Heart left ventricle (tissue), 16 donors: ENCODE data around the gene AWAT2. TPM values are rescaled to one million over a fixed set of nuclear protein-coding genes. Genes with fewer than 3 reads are reported as not detected.

Experiments used
- ATAC-seq, 4 donors: fragments of 200-7000 bp; cut with Tn5 transposase; one replicate each; pipeline ENCODE4 v1.9.1; 2020 to 2022; ENCODE audit warnings: moderate library complexity in 4 of 4, mild to moderate bottlenecking in 3 of 4, moderate number of reproducible peaks in 1 of 4
- DNase-seq, 5 donors: peaks; one replicate each; pipeline ENCODE4 v3.0.0-alpha.2; 2020
- H3K27ac ChIP-seq, 12 donors: fragments of 200-600 bp; sonication (generic) in 4 of 12; one replicate each; pipeline versions ENCODE4 v1.5.0 to v1.8.0; 2016 to 2022; ENCODE audit warnings: mild to moderate bottlenecking in 2 of 12
- H3K27me3 ChIP-seq, 9 donors: fragments of 200-600 bp; sonication (generic) in 2 of 9; one replicate each; pipeline versions ENCODE4 v1.5.1 to v1.8.0; 2016 to 2022; ENCODE audit warnings: mild to moderate bottlenecking in 3 of 9
- H3K36me3 ChIP-seq, 9 donors: fragments of 200-600 bp; sonication (generic) in 2 of 9; one replicate each; pipeline versions ENCODE4 v1.5.0 to v1.8.0; 2018 to 2022; ENCODE audit warnings: mild to moderate bottlenecking in 2 of 9
- H3K4me1 ChIP-seq, 12 donors: fragments of 200-600 bp; sonication (generic) in 4 of 12; one replicate each; pipeline versions ENCODE4 v1.5.0 to v1.8.0; 2016 to 2022; ENCODE audit warnings: mild to moderate bottlenecking in 3 of 12
- H3K4me3 ChIP-seq, 12 donors: fragments of 200-600 bp; sonication (generic) in 4 of 12; one replicate each; pipeline versions ENCODE4 v1.5.0 to v1.8.0; 2017 to 2022; ENCODE audit warnings: mild to moderate bottlenecking in 9 of 12, moderate library complexity in 4 of 12
- H3K9me3 ChIP-seq, 12 donors: fragments of 200-600 bp; sonication (generic) in 4 of 12; one replicate each; pipeline versions ENCODE4 v1.5.0 to v1.8.0; 2016 to 2022; ENCODE audit warnings: mild to moderate bottlenecking in 1 of 12
- CTCF ChIP-seq, 12 donors: fragments of 200-600 bp; sonication (generic) in 4 of 12; IDR thresholded peaks; one replicate each; pipeline versions ENCODE4 v1.5.0 to v1.8.0; 2018 to 2022; ENCODE audit warnings: antibody characterized with exemption in 12 of 12, mild to moderate bottlenecking in 5 of 12
- POLR2A ChIP-seq, 2 donors: fragments of 450-650 bp; IDR thresholded peaks; one replicate each; pipeline ENCODE4 v1.6.1; 2017; ENCODE audit warnings: antibody characterized with exemption in 2 of 2, mild to moderate bottlenecking in 2 of 2, moderate library complexity in 2 of 2
- WGBS, 4 donors: extraction: QIAGEN DNeasy Blood & Tissue Kit in 2 of 4; methylation state at CpG; one replicate each; pipeline versions ENCODE4 v1.1.5 to v1.1.7; 2013 to 2018; 5-methylcytosine and 5-hydroxymethylcytosine counted together
- intact Hi-C, 10 donors: fragments of 100-400 bp; cut with DNase I; formaldehyde crosslinking; loops; one replicate each; pipeline versions ENCODE4 v1.11.1 to v1.14.2; 2022
- long read RNA-seq, 3 donors: library from polyadenylated mRNA; unstranded; transcript quantifications; one replicate each; pipeline ENCODE4 v2.0.0, GENCODE V29; 2020 to 2021
- polyA plus RNA-seq, 2 donors: library from polyadenylated mRNA; stranded (reverse); fragments of 200-250 nt; gene quantifications; one replicate each; pipeline ENCODE4 v1.2.3, GENCODE V29; 2013
- total RNA-seq, 9 donors: library from RNA; depleted of rRNA in 2 of 9; stranded (reverse); fragments of >200 nt in 2 of 9; fragmentation: NEBNext Ultra II Directional in 3 of 9; extraction: Animal tissue kit (Norgen Biotek cat#: 25700) in 3 of 9; gene quantifications; one replicate each; pipeline versions ENCODE4 v1.1.0 to v1.2.4, GENCODE V29; 2016 to 2023
- donor health status: ischemic (EF 13 %, LVEDD 7.1; RV severe dilation, severe dysfunction).
- donor health status: healthy with polysubstance abuse.
- donor health status: DM: no; HTN: yes; CAD: no.
- donor health status: DM: no; HTN: no; CAD: no.
- donor health status: ischemic (EF 25% LVEDD 6.9; RV normal size, moderate dysfunction).
- donor health status: ischemic (EF 25% LVEDD 5.7; RV mildly dilated, moderate dysfunction).
- donor health status: healthy.
- donor health status: DM: yes; HTN: yes; CAD: no.
- donor health status: ischemic (EF 35%, LVEDD 5.7; RV mildly dilated, moderate dysfunction).
- donor health status: nonischemic (EF 11% LVEDD 7.7; RV severe dilation, severe dysfunction).
- donor health status: DM: yes; HTN: yes; CAD: no.
- donor health status: PGD.
- donor health status: ischemic (EF 29% LVEDD 5.4; RV normal size, mild dysfunction).
- donor health status: nonischemic (EF 23%, LVEDD 6.1; RV moderate dilation, normal function).

AWAT2 gene
- total RNA-seq (not detected), polyA plus RNA-seq (not detected)
- long read RNA-seq, donor 1: 0 reads
- long read RNA-seq, donor 2: 0 reads
- long read RNA-seq, donor 3: 0 reads

GRCh38 chrX:70049925-70050324, at the start of gene AWAT2:
Gene AWAT2 (minus strand): TSS chrX:70049938. CDS start chrX:70049932, 6 bp downstream.
- Histone ChIP-seq H3K27me3 (peaks cover 0 to 10% (median 0%) of the 10 kb centered on the region in 9 donors), H3K4me1 (no peaks in the 10 kb centered on the region), H3K4me3 (no peak within 1 kb of the TSS), H3K36me3 (no peaks in the 10 kb centered on the region), H3K27ac (no peak within 1 kb of the TSS), H3K9me3 (no peaks in the 10 kb centered on the region)
- no peak for DNase-seq
- ATAC-seq: no peak
- 62 to 95% (median 80%) methylated on average over 4 of the region's 4 CpGs for WGBS, 4 donors
- intact Hi-C loops: no loop called here
- TF ChIP-seq POLR2A (IDR thresholded peaks at IDR 0.05) (no peak), CTCF (IDR thresholded peaks at IDR 0.05) (no peak)

- ATAC-seq: no peak
- intact Hi-C loops: loop anchor here (1.0 to 10.0 kb wide), 17 partner anchors 59 to 1274 kb away; partner anchors contain the start of gene EDA (in 2 of the 10)
- WGBS, 4 donors: 66 to 79% (median 72%) methylated on average over 2 of the region's 2 CpGs
Observed at GRCh38 chrX:70096052-70096451, 46.3 kb upstream of the AWAT2 start.

GRCh38 chrX:70092247-70092646, 42.5 kb upstream of the AWAT2 start:
- Histone ChIP-seq H3K9me3 (no peaks in the 10 kb centered on the region), H3K4me3 (no peak overlapping the region), H3K27ac (no peak overlapping the region), H3K36me3 (no peaks in the 10 kb centered on the region), H3K4me1 (peaks cover 0 to 11% (median 0%) of the 10 kb centered on the region in 12 donors), H3K27me3 (peaks cover 0 to 3% (median 0%) of the 10 kb centered on the region in 9 donors)
- no peak for ATAC-seq
- intact Hi-C loops: loop anchor here in 5 of 10 donors (10.0 kb wide), 4 partner anchors 477 to 667 kb away; partner anchors contain the start of gene EDA (in 1 of the 5)
- no peak for DNase-seq
- TF ChIP-seq POLR2A (IDR thresholded peaks at IDR 0.05) (no peak), CTCF (IDR thresholded peaks at IDR 0.05) (no peak)
- 69 to 85% (median 75%) methylated on average over 4 of the region's 4 CpGs for WGBS, 4 donors

More at GRCh38 chrX:70096052-70096451, 46.3 kb upstream of the AWAT2 start:
- no peak for DNase-seq
- H3K27ac ChIP-seq: no peak overlapping the region
- no peaks in the 10 kb centered on the region for H3K9me3 ChIP-seq
- peaks cover 0 to 4% (median 0%) of the 10 kb centered on the region in 9 donors for H3K27me3 ChIP-seq
- H3K4me1 ChIP-seq: no peaks in the 10 kb centered on the region
- no peak overlapping the region for H3K4me3 ChIP-seq
- no peaks in the 10 kb centered on the region for H3K36me3 ChIP-seq
- no peak for TF ChIP-seq POLR2A (IDR thresholded peaks at IDR 0.05)
- peak in 5 of 12 donors; percentile 10 to 37 (median 13) for TF ChIP-seq CTCF (IDR thresholded peaks at IDR 0.05)

- Histone ChIP-seq H3K36me3 (no peaks in the 10 kb centered on the region), H3K4me3 (no peak overlapping the region), H3K27me3 (peaks cover 0 to 3% (median 0%) of the 10 kb centered on the region in 9 donors), H3K4me1 (peaks cover 0 to 12% (median 0%) of the 10 kb centered on the region in 12 donors), H3K9me3 (no peaks in the 10 kb centered on the region), H3K27ac (no peak overlapping the region)
- ATAC-seq (no peak), DNase-seq (peak in 1 of 5 donors; percentile 10)
- intact Hi-C loops: loop anchor here in 5 of 10 donors (10.0 kb wide), 4 partner anchors 475 to 665 kb away; partner anchors contain the start of gene EDA (in 1 of the 5)
- WGBS, 4 donors: 9 to 43% (median 41%) methylated on average over 1 of the region's 1 CpG
- TF ChIP-seq CTCF (IDR thresholded peaks at IDR 0.05) (no peak), POLR2A (IDR thresholded peaks at IDR 0.05) (no peak)
Observed at GRCh38 chrX:70089604-70090297, 40.0 kb upstream of the AWAT2 start.
